ENCODE results near the gene RAPGEF4.

DNA sequence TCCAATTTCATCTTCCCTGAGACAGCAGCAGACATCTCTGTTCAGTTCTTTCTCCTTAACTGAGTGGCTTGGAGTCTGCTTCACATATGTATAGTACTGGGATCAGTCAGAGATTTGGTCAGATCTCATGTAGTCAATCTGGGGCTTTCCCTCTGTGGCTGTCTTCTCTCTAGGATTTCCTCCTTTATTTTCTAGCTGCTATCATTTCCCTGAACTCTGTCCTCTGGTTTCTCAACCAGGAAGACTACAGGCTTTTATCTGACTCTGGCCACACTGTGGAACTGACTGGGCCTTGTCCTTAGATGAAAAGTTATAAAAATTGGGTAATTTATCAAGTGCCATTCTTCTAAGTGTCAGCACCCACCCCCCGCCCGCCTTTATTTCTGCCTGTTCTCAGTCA is 121.0 kb downstream of the RAPGEF4 start:
- no peak for TF ChIP-seq POLR2A (IDR thresholded peaks at IDR 0.05)
- TF ChIP-seq POLR2AphosphoS5 (IDR thresholded peaks at IDR 0.05), result no peak

Measured in stomach (tissue), 4 donors.